ENCODE data around the gene NDUFS8.

The NDUFS8 gene

GRCh38 chr11:68044898-68045351 lies 14.4 kb downstream of the NDUFS8 start:
- H3K9me3 Mint-ChIP-seq: no peaks in the 10 kb centered on the region
- no peak overlapping the region for H3K4me3 Mint-ChIP-seq
- H3K4me1 Mint-ChIP-seq: peaks cover 16% of the 10 kb centered on the region
- peaks cover 16% of the 10 kb centered on the region for H3K36me3 Mint-ChIP-seq (ENCODE audit: insufficient read depth)
- H3K27ac Mint-ChIP-seq (ENCODE audit: low read depth): no peak overlapping the region
- no peaks in the 10 kb centered on the region for H3K27me3 Mint-ChIP-seq
- DNase-seq (ENCODE audit: low spot score in 2 of 2): no peak
- no peak for ATAC-seq (replicated peaks; ENCODE audit: extremely low read depth, poor library complexity, severe bottlenecking)

GRCh38 chr11:68047437-68048290 lies 17.2 kb downstream of the NDUFS8 start:
- ATAC-seq (replicated peaks; ENCODE audit: extremely low read depth, poor library complexity, severe bottlenecking): no peak
- DNase-seq (ENCODE audit: low spot score in 2 of 2): no peak
- Mint-ChIP-seq H3K27me3 (no peaks in the 10 kb centered on the region), H3K9me3 (no peaks in the 10 kb centered on the region), H3K4me3 (no peak overlapping the region), H3K36me3 (ENCODE audit: insufficient read depth) (peaks cover 13% of the 10 kb centered on the region), H3K27ac (ENCODE audit: low read depth) (no peak overlapping the region), H3K4me1 (no peaks in the 10 kb centered on the region)

GRCh38 chr11:68048681-68049508 lies 18.4 kb downstream of the NDUFS8 start:
- Mint-ChIP-seq H3K36me3 (ENCODE audit: insufficient read depth) (peaks cover 15% of the 10 kb centered on the region), H3K27me3 (no peaks in the 10 kb centered on the region), H3K9me3 (no peaks in the 10 kb centered on the region), H3K4me1 (no peaks in the 10 kb centered on the region), H3K27ac (ENCODE audit: low read depth) (no peak overlapping the region), H3K4me3 (no peak overlapping the region)
- ATAC-seq (replicated peaks; ENCODE audit: extremely low read depth, poor library complexity, severe bottlenecking) (no peak), DNase-seq (ENCODE audit: low spot score in 2 of 2) (no peak)

GRCh38 chr11:68049509-68050370 lies 19.3 kb downstream of the NDUFS8 start:
- H3K36me3 Mint-ChIP-seq (ENCODE audit: insufficient read depth): peaks cover 15% of the 10 kb centered on the region
- H3K9me3 Mint-ChIP-seq: no peaks in the 10 kb centered on the region
- H3K27ac Mint-ChIP-seq (ENCODE audit: low read depth): no peak overlapping the region
- ATAC-seq (replicated peaks; ENCODE audit: extremely low read depth, poor library complexity, severe bottlenecking): no peak
- no peak overlapping the region for H3K4me3 Mint-ChIP-seq
- H3K27me3 Mint-ChIP-seq: no peaks in the 10 kb centered on the region
- DNase-seq (ENCODE audit: low spot score in 2 of 2): no peak
- H3K4me1 Mint-ChIP-seq: no peaks in the 10 kb centered on the region

GRCh38 chr11:68050371-68050841 lies 19.9 kb downstream of the NDUFS8 start:
- no peaks in the 10 kb centered on the region for H3K4me1 Mint-ChIP-seq
- peaks cover 15% of the 10 kb centered on the region for H3K36me3 Mint-ChIP-seq (ENCODE audit: insufficient read depth)
- no peak overlapping the region for H3K4me3 Mint-ChIP-seq
- peak overlapping the region; percentile 8 for H3K27ac Mint-ChIP-seq (ENCODE audit: low read depth)
- no peaks in the 10 kb centered on the region for H3K9me3 Mint-ChIP-seq
- ATAC-seq (replicated peaks; ENCODE audit: extremely low read depth, poor library complexity, severe bottlenecking) (no peak), DNase-seq (ENCODE audit: low spot score in 2 of 2) (no peak)
- H3K27me3 Mint-ChIP-seq: no peaks in the 10 kb centered on the region

- H3K27ac Mint-ChIP-seq (ENCODE audit: low read depth): peak overlapping the region; percentile 8
Observed at GRCh38 chr11:68051191-68052136, 21.0 kb downstream of the NDUFS8 start.

GRCh38 chr11:68052137-68052873 lies 21.8 kb downstream of the NDUFS8 start:
- H3K27ac Mint-ChIP-seq (ENCODE audit: low read depth): peak overlapping the region; percentile 41
- H3K4me1 Mint-ChIP-seq: no peaks in the 10 kb centered on the region
- ATAC-seq (replicated peaks; ENCODE audit: extremely low read depth, poor library complexity, severe bottlenecking) (no peak), DNase-seq (ENCODE audit: low spot score in 2 of 2) (no peak)
- no peaks in the 10 kb centered on the region for H3K27me3 Mint-ChIP-seq
- no peaks in the 10 kb centered on the region for H3K9me3 Mint-ChIP-seq
- H3K4me3 Mint-ChIP-seq: no peak overlapping the region
- H3K36me3 Mint-ChIP-seq (ENCODE audit: insufficient read depth): peaks cover 11% of the 10 kb centered on the region

More at GRCh38 chr11:68051191-68052136, 21.0 kb downstream of the NDUFS8 start:
- Mint-ChIP-seq H3K4me3 (no peak overlapping the region), H3K27me3 (no peaks in the 10 kb centered on the region), H3K4me1 (no peaks in the 10 kb centered on the region), H3K36me3 (ENCODE audit: insufficient read depth) (peaks cover 12% of the 10 kb centered on the region), H3K9me3 (no peaks in the 10 kb centered on the region)
- ATAC-seq (replicated peaks; ENCODE audit: extremely low read depth, poor library complexity, severe bottlenecking): no peak
- DNase-seq (ENCODE audit: low spot score in 2 of 2): no peak

GRCh38 chr11:68053117-68053516 lies 22.6 kb downstream of the NDUFS8 start:
- peak overlapping the region; percentile 41 for H3K27ac Mint-ChIP-seq (ENCODE audit: low read depth)
- H3K9me3 Mint-ChIP-seq: no peaks in the 10 kb centered on the region
- peaks cover 8% of the 10 kb centered on the region for H3K36me3 Mint-ChIP-seq (ENCODE audit: insufficient read depth)
- no peaks in the 10 kb centered on the region for H3K27me3 Mint-ChIP-seq
- H3K4me3 Mint-ChIP-seq: no peak overlapping the region
- no peaks in the 10 kb centered on the region for H3K4me1 Mint-ChIP-seq
- DNase-seq (ENCODE audit: low spot score in 2 of 2) (no peak), ATAC-seq (replicated peaks; ENCODE audit: extremely low read depth, poor library complexity, severe bottlenecking) (no peak)

- Mint-ChIP-seq H3K9me3 (no peaks in the 10 kb centered on the region), H3K27me3 (no peaks in the 10 kb centered on the region), H3K4me3 (no peak overlapping the region), H3K36me3 (ENCODE audit: insufficient read depth) (peaks cover 6% of the 10 kb centered on the region), H3K4me1 (no peaks in the 10 kb centered on the region), H3K27ac (ENCODE audit: low read depth) (no peak overlapping the region)
- ATAC-seq (replicated peaks; ENCODE audit: extremely low read depth, poor library complexity, severe bottlenecking) (no peak), DNase-seq (ENCODE audit: low spot score in 2 of 2) (no peak)
Observed at GRCh38 chr11:68053981-68054812, 23.7 kb downstream of the NDUFS8 start.
